Stimulated activated CD4-positive, alpha-beta T cell treated with anti-CD3 and anti-CD28 coated beads, TNF-alpha, amount 100 ng/mL, for 1 hour (primary cell): ENCODE measurements around the gene JAK1.

ENCODE experiments used
- DNase-seq, 3 donors: peaks; one replicate each; pipeline ENCODE4 v3.0.0-alpha.2; 2020; ENCODE audit warnings: low read depth in 3 of 3, low spot score in 1 of 3

Gene JAK1

GRCh38 chr1:64980745-64981600 lies 14.6 kb upstream of the JAK1 start:
- no peak for DNase-seq

DNA sequence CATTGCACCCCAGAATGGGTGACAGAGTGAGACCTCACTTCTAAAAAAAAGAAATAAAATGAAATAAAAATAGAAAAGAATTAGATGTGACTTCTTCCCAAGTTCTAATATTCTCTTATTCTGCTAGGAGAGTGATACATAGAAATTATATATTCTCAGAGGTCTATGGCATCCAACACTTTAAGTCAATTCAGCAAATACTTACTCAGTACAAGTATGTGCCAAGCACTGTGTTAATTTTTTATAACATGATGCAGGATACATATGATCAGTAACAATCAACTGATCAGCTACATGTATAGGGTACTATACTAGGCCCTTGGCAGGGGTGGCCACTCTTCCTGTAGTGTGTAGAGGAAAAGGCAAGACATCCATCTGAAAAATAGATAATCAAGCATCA lies 13.0 kb upstream of the JAK1 start:
- DNase-seq: no peak

GRCh38 chr1:64976361-64976760 lies 10.0 kb upstream of the JAK1 start:
- DNase-seq: no peak

- no peak for DNase-seq
Observed at GRCh38 chr1:64975740-64976139, 9.4 kb upstream of the JAK1 start.

DNA sequence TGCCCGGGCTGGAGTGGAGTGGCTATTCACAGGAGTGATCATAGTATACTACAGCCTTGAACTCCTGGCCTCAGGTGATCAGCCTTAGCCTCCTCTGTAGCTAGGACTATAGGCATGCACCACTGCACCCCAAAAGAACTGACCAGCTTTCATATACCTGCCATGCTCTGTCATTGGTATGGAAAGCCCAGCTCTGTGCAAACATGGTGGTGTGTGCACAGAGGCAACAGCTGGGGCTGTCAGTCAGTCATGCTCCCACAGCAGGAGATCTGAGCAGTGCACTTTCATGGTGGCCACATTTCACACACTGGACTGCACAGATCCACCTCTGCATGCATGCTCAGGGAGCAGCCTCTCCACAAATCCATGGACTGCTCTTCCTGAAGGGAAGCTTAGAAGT lies 8.8 kb upstream of the JAK1 start:
- no peak for DNase-seq

DNA sequence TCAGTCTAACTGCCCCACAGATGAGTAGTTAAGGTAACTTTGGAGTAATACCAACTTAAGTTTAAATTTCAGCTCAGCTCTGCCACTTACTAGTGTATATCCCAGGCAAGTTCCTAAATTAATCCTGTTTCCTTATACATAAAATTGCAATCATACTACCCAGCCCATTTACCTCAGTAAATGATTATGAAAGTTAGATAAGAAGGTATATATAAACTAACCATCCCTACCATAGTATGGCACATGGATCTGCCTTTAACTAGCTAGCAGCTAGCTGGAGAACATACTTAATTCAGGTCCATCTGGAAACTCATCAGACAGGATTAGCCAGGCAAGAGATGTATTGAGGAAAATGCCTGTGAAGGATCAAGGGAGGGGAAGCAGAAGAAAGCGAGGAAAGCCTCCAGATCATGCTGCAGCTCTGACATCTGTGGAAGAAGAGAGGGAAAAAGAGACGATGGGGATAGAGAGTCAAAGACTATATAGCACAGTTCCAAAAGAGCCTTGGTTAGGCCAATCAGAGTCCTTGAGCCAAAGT lies 8.0 kb upstream of the JAK1 start:
- DNase-seq: no peak

- no peak for DNase-seq
Observed at GRCh38 chr1:64973061-64973647, 6.8 kb upstream of the JAK1 start.

DNA sequence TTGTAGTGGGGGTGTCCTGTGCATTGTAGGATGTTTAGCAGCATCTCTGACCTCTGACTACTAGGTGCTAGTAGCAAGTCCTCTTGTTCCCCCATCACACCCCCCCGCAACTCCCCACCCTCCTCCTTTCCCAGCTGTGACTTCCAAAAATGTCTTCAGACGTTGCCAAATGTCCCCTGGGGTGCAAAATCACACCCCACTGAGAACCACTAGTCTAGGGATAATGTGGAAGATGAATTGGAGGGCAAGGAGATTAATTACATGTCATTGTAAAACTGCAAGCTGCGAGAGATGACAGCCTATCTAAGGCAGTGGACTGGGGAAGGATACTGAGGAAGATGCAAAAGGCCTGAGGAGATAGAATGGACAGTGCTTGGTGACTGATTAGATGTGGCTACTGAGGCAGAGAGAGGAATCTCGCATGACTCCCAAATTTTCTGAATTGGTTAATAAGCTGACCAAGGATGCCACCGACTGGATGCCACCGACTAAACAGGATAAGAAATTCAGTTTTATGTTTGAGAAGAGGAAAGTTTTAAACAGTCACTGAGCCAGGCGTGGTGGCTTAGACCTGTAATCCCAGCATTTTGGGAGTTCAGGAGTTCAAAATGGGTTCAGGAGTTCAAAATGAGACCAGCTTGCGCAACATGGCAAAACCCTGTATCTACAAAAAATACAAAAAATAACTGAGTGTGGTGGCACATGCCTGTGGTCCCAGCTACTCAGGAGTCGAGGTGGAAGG lies 3.1 kb upstream of the JAK1 start:
- DNase-seq: no peak

DNA sequence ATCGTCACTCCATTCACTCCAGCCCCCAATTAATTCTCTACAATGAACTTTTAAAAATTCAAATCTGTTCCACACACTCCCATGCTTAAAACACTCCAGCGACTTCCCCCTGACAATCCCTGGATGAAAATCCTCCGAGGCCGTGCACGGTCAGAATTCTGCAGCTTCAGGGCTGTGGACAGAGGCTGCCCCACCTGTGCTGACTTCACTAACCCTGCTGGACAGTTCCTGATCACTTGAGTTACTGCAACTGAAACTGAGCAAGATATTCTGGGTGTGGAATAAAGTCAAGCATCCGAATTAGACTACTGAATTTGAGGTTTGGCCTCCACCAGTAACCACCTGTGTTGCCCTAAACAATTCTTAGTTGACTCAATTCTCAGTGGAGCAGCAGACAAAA lies 1.0 kb upstream of the JAK1 start:
- DNase-seq: no peak

DNA sequence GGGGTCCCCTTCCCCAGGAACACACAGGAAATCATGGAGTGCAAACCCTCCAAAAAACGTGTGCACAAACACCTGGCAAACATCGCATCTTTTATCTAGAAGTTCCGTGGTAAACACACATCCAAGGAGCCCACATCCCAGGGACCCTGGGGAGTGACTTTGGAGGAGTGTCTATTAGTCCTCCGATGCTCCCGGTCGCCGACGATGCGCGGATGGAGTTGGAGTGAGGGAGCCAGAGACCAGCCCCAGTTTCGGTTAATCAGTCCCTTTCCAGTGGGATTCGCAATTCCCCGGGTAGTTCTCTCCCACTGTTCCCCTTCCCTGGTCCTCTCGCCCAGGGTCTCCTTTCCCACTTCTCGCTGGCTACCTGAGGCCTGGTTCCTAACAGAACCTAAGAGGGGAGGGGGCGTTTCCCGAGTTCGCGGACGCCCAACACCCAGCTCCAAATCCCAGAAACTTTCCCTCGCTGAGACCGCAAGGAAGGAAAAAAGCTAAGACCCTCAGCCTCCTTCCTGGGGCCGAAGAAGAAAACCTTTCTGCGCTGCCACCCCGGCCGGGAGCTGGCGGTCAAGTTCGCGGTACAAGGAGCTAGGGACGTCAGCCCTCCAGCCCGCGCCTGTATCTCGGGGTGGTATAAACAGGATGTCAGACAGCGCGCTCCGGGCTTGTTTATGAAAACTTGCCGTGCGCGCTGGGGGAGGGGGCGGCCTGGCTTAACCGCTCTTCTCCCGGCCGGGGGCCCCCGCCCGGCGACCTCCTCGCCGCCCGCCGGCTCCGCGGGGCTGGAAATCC lies 787 bp downstream of the JAK1 start:
- DNase-seq: peak; percentile 43 to 48 (median 48)

GRCh38 chr1:64963466-64963865 lies 2.9 kb downstream of the JAK1 start:
- DNase-seq: no peak

DNA sequence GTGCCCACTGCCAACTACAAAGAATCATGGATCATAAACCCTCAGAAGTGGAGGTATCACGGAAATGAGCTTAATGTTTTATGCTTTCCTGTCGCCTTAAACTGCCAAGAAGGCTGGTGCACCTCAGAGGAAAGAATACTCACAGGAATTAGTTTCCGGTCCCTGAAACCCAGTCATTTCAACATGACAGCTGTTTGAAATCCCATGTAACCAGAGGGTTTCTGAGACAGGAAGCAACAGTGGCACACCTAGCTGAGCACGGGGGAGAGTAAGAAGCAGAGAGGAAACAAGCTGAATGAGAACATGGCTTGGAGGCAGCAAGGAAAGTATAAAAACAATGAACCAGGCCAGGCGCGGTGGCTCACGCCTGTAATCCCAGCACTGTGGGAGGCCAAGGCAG lies 3.9 kb downstream of the JAK1 start:
- DNase-seq: no peak

DNA sequence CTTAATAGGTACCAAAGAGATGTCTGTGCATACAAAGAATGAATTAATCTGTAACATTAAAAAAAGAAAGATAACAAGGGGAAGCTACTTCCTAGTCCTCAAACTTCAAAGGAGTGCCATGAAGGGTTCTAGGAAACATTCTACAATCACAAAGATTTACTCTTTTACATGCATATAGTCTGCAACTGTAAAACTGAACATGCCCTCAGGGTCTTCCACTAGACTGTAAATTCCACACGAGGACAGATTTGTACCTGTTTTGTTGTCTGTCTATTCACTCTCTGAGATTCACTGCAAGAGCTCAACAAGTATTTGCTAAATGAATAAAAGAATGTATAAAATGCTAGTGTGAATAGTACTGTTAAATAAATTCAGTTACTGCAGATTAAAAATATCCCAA lies 4.4 kb downstream of the JAK1 start:
- DNase-seq: no peak

GRCh38 chr1:64960731-64961130 lies 5.6 kb downstream of the JAK1 start:
- DNase-seq: no peak

DNA sequence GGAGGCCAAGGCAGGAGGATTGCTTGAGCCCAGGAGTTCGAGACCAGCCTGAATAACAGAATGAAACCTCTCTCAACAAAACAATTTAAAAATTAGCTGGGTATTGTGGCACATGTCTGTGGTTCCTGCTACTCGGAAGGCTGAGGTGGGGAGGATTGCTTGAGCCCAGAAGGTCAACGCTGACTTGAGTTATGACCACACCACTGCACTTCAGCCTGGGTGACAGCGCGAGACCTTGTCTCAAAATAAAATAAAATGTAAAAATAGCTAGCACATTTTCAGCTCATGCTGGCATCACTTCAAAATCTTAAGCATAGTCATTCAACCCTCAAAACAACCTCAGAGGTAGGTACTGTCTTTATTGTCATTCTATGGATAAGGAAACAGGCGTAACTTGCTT lies 6.4 kb downstream of the JAK1 start:
- DNase-seq: no peak

- DNase-seq: no peak
Observed at GRCh38 chr1:64956733-64957441, 9.5 kb downstream of the JAK1 start.

- DNase-seq: no peak
Observed at GRCh38 chr1:64956010-64956640, 10.2 kb downstream of the JAK1 start.

DNA sequence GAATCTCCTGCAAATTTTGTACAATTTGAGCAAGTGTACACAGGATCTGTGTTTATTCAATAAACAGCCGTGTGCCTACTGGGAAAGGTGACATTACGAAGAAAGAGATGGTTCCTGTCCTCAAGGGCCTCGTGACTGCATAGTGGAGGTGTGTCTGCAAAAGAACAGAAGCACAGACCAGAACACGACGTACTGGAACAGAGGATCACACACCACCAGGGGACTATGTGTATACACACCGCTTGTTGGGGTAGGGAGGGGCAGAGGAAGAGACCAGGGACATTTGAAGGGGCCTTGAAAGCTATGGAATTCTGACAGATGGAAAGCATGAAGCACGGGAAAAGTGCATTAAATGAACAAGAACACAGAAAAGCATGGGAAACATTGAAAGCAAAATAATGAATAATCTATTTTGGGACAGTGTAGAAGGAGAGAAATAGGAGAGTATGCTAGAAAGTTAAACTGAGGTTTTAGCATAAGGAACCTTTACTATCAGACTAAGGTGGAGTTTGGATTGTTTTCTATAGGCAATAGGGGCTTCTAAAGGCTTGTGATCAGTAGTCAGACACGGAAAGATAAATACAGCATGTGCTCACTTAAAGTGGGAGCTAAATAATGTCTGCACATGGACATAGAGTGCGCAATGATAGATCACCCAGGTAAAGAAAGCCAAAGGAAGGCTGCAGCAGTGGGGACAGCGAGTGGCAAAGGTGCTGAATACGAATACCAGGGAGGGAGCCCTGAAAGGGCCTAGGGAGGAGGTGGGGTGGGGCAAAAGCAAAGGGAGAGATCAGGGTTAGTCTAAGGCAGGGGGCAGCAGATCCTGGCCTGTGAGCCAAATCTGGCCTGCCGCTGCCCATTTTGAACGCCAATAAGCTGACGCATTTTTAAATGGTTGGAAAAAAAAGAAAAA lies 11.0 kb downstream of the JAK1 start:
- DNase-seq: no peak

DNA sequence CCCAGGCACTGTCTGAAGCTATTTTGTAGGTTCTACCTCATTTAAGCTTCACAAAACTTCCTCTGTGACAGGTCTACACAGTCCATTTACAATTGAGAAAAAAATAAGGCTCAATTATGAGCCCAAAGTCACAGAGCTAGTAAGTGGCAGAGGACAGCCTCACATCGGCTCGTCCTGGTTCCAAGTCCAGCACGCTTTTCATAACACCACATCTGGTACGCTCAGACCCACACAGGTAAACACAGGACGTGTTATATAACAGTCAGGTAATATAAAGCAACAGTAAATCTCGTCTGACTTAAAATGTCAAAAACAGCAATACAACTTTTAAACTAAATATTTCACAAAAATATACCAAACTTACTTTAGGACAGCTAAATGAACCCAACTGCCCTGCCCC lies 13.1 kb downstream of the JAK1 start:
- DNase-seq: no peak
